HEK293 (cell line): ENCODE results near the gene RRBP1.

Experiments
- CTCF ChIA-PET: fragments of 350-600 bp; formaldehyde crosslinking; extraction: SDS; loops from one replicate; lab custom pipeline; 2021; ENCODE audit warnings: antibody characterized with exemption; lab: Yijun Ruan, JAX
- POLR2A ChIA-PET: fragments of 300-600 bp; formaldehyde crosslinking; extraction: SDS; loops from one replicate; lab custom pipeline; 2020; ENCODE audit warnings: antibody characterized with exemption, inconsistent platforms; lab: Yijun Ruan, JAX
- H3K27ac ChIP-seq: fragments of 200-500 bp; sonication (Bioruptor generic); 2 replicates; pipeline ENCODE4 v1.5.1; 2014; ENCODE audit warnings: low read depth, low read length, control low read depth, inconsistent platforms; ENCODE audit errors: extremely low read depth
- H3K36me3 ChIP-seq, 2 experiments: fragments of 200-500 bp in 1 of 2; sonication (Bioruptor generic) in 1 of 2; 1 replicate in 1 of 2; 2 replicates in 1 of 2; pipeline ENCODE4 v1.5.1; 2014 to 2017; ENCODE audit warnings: inconsistent platforms in 2 of 2, low read length in 2 of 2; ENCODE audit not compliant: control insufficient read depth in 2 of 2, insufficient read depth in 1 of 2
- H3K4me1 ChIP-seq: fragments of 200-500 bp; sonication (Bioruptor generic); 2 replicates; pipeline ENCODE4 v1.5.1; 2014; ENCODE audit warnings: mild to moderate bottlenecking, low read length, inconsistent platforms; ENCODE audit not compliant: control insufficient read depth, insufficient read depth
- H3K4me3 ChIP-seq: 2 replicates; pipeline ENCODE4 v1.5.1; 2011; ENCODE audit warnings: low read depth, mild to moderate bottlenecking, control low read depth, low read length, moderate library complexity
- H3K9me3 ChIP-seq: fragments of 200-500 bp; sonication (Bioruptor generic); 2 replicates; pipeline ENCODE4 v1.5.1; 2014; ENCODE audit warnings: low read depth, low read length, inconsistent platforms; ENCODE audit not compliant: control insufficient read depth, insufficient read depth
- SP7 ChIP-seq: fragments of 450-650 bp; formaldehyde crosslinking; IDR thresholded peaks from 2 replicates; pipeline ENCODE4 v1.5.1; 2016; ENCODE audit warnings: missing biosample characterization, missing genetic modification characterization
- ZBTB10 ChIP-seq: fragments of 450-650 bp; formaldehyde crosslinking; IDR thresholded peaks from 2 replicates; pipeline ENCODE4 v1.5.1; 2016; ENCODE audit warnings: missing biosample characterization, missing genetic modification characterization
- ZBTB6 ChIP-seq: fragments of 450-650 bp; formaldehyde crosslinking; IDR thresholded peaks from 2 replicates; pipeline ENCODE4 v1.5.1; 2017; ENCODE audit warnings: missing biosample characterization, missing genetic modification characterization
- ZFP3 ChIP-seq: fragments of 450-650 bp; formaldehyde crosslinking; IDR thresholded peaks from 2 replicates; pipeline ENCODE4 v1.5.1; 2016; ENCODE audit warnings: low read depth, missing biosample characterization, missing genetic modification characterization
- ZIC2 ChIP-seq: fragments of 450-650 bp; formaldehyde crosslinking; IDR thresholded peaks from 2 replicates; pipeline ENCODE4 v1.5.1; 2016; ENCODE audit warnings: missing biosample characterization, missing genetic modification characterization
- ZNF121 ChIP-seq: fragments of 450-650 bp; formaldehyde crosslinking; IDR thresholded peaks from 2 replicates; pipeline ENCODE4 v1.5.1; 2016; ENCODE audit warnings: missing biosample characterization, missing genetic modification characterization
- ZNF175 ChIP-seq: fragments of 450-650 bp; formaldehyde crosslinking; IDR thresholded peaks from 2 replicates; pipeline ENCODE4 v1.5.1; 2016; ENCODE audit warnings: missing biosample characterization, missing genetic modification characterization
- ZNF19 ChIP-seq: fragments of 450-650 bp; formaldehyde crosslinking; IDR thresholded peaks from 2 replicates; pipeline ENCODE4; 2016; ENCODE audit warnings: missing biosample characterization, missing genetic modification characterization, low read depth
- ZNF211 ChIP-seq: fragments of 450-650 bp; formaldehyde crosslinking; IDR thresholded peaks from 2 replicates; pipeline ENCODE4 v1.5.1; 2016; ENCODE audit warnings: low read depth, missing biosample characterization, missing genetic modification characterization
- ZNF23 ChIP-seq: fragments of 450-650 bp; formaldehyde crosslinking; IDR thresholded peaks from 2 replicates; pipeline ENCODE4 v1.5.1; 2016; ENCODE audit warnings: missing biosample characterization, missing genetic modification characterization, borderline replicate concordance
- ZNF248 ChIP-seq: fragments of 450-650 bp; formaldehyde crosslinking; IDR thresholded peaks from 2 replicates; pipeline ENCODE4 v1.5.1; 2017; ENCODE audit warnings: missing biosample characterization, missing genetic modification characterization
- ZNF362 ChIP-seq: fragments of 450-650 bp; formaldehyde crosslinking; IDR thresholded peaks from 2 replicates; pipeline ENCODE4 v1.5.1; 2016; ENCODE audit warnings: missing biosample characterization, missing genetic modification characterization
- ZNF404 ChIP-seq: fragments of 450-650 bp; formaldehyde crosslinking; IDR thresholded peaks from 2 replicates; pipeline ENCODE4 v1.5.1; 2017; ENCODE audit warnings: missing biosample characterization, missing genetic modification characterization
- ZNF423 ChIP-seq: fragments of 450-650 bp; formaldehyde crosslinking; IDR thresholded peaks from 2 replicates; pipeline ENCODE4 v1.5.1; 2016; ENCODE audit warnings: missing biosample characterization, missing genetic modification characterization
- ZNF510 ChIP-seq: fragments of 450-650 bp; formaldehyde crosslinking; IDR thresholded peaks from 2 replicates; pipeline ENCODE4 v1.5.1; 2018; ENCODE audit warnings: mild to moderate bottlenecking, missing genetic modification characterization, missing biosample characterization; ENCODE audit not compliant: insufficient replicate concordance
- ZNF777 ChIP-seq: fragments of 450-650 bp; formaldehyde crosslinking; IDR thresholded peaks from 2 replicates; pipeline ENCODE4 v1.5.1; 2017; ENCODE audit warnings: missing biosample characterization, missing genetic modification characterization, borderline replicate concordance
- TF ChIP-seq, protein P1 (sequence below): fragments of 450-650 bp; formaldehyde crosslinking; IDR thresholded peaks from 2 replicates; pipeline ENCODE4 v1.5.1; 2016; ENCODE audit warnings: missing biosample characterization, missing genetic modification characterization

The RRBP1 gene

GRCh38 chr20:17630806-17631195 is 51.2 kb downstream of the RRBP1 start:
- TF ChIP-seq ZBTB6 (tag by site-specific recombination) = no peak
- no peak for TF ChIP-seq ZNF19 (tag by site-specific recombination)
- no peak for TF ChIP-seq ZNF510
- no peak for TF ChIP-seq ZNF362 (tag by site-specific recombination)
- TF ChIP-seq ZNF211 = no peak
- no peak for TF ChIP-seq ZNF423 (tag by site-specific recombination)
- TF ChIP-seq ZNF777 = no peak
- TF ChIP-seq, protein P1, sequence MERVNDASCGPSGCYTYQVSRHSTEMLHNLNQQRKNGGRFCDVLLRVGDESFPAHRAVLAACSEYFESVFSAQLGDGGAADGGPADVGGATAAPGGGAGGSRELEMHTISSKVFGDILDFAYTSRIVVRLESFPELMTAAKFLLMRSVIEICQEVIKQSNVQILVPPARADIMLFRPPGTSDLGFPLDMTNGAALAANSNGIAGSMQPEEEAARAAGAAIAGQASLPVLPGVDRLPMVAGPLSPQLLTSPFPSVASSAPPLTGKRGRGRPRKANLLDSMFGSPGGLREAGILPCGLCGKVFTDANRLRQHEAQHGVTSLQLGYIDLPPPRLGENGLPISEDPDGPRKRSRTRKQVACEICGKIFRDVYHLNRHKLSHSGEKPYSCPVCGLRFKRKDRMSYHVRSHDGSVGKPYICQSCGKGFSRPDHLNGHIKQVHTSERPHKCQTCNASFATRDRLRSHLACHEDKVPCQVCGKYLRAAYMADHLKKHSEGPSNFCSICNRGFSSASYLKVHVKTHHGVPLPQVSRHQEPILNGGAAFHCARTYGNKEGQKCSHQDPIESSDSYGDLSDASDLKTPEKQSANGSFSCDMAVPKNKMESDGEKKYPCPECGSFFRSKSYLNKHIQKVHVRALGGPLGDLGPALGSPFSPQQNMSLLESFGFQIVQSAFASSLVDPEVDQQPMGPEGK (tag by site-specific recombination) = no peak
- TF ChIP-seq ZNF404 (tag by site-specific recombination) = no peak
- TF ChIP-seq ZIC2 (tag by site-specific recombination) = no peak
- TF ChIP-seq ZBTB10 (tag by site-specific recombination) = no peak
- TF ChIP-seq ZFP3 (tag by site-specific recombination) = no peak
- no peak for TF ChIP-seq ZNF121 (tag by site-specific recombination)
- no peak for TF ChIP-seq ZNF248 (tag by site-specific recombination)
- TF ChIP-seq ZNF175 (tag by site-specific recombination) = no peak
- H3K9me3 ChIP-seq = no peaks in the 10 kb centered on the region
- CTCF ChIA-PET = interaction anchor here (0.5 to 1.3 kb wide), 5 partner anchors 19 to 366 kb away, joined by 3 to 4 read pairs (median 4); no protein-coding TSS in a partner anchor
- no peaks in the 10 kb centered on the region for H3K4me1 ChIP-seq
- H3K27ac ChIP-seq = no peak overlapping the region
- H3K4me3 ChIP-seq = no peak overlapping the region
- POLR2A ChIA-PET = no interaction called here
- H3K36me3 ChIP-seq = peaks cover 0 to 97% of the 10 kb centered on the region in 2 experiments; a peak in 1 of 3 replicates

- no peaks in the 10 kb centered on the region for H3K4me1 ChIP-seq
- ChIA-PET POLR2A (no interaction called here), CTCF (interaction anchor here (0.5 to 1.3 kb wide), 4 partner anchors 19 to 365 kb away, joined by 3 to 4 read pairs (median 4); no protein-coding TSS in a partner anchor)
- peaks cover 0 to 95% of the 10 kb centered on the region in 2 experiments; a peak in 1 of 3 replicates for H3K36me3 ChIP-seq
- H3K27ac ChIP-seq = no peak overlapping the region
- no peak for TF ChIP-seq ZNF23
- no peak for TF ChIP-seq SP7
- no peak overlapping the region for H3K4me3 ChIP-seq
- H3K9me3 ChIP-seq = no peaks in the 10 kb centered on the region
These were observed 51.8 kb downstream of the RRBP1 start for GRCh38 chr20:17630151-17630805.
